DOHH2 (cell line): Measurements from ENCODE around the gene KRTAP24-1.

ENCODE experiments used
- EZH2phosphoT487 ChIP-seq: fragments of 200-600 bp; sonication (generic); IDR thresholded peaks from 2 replicates; pipeline ENCODE4 v1.6.1; 2017; ENCODE audit warnings: borderline replicate concordance, mild to moderate bottlenecking, antibody characterized with exemption, low read length, moderate library complexity, mixed read lengths
- TF ChIP-seq, protein P1 (sequence below): fragments of 200-600 bp; sonication (generic); IDR thresholded peaks from one replicate; pipeline ENCODE4 v1.5.1; 2014; ENCODE audit warnings: antibody characterized with exemption, mild to moderate bottlenecking, low read depth, low read length; ENCODE audit not compliant: poor library complexity, severe bottlenecking

GRCh38 chr21:30248844-30249243 is 33.9 kb downstream of the KRTAP24-1 start:
- TF ChIP-seq, protein P1, sequence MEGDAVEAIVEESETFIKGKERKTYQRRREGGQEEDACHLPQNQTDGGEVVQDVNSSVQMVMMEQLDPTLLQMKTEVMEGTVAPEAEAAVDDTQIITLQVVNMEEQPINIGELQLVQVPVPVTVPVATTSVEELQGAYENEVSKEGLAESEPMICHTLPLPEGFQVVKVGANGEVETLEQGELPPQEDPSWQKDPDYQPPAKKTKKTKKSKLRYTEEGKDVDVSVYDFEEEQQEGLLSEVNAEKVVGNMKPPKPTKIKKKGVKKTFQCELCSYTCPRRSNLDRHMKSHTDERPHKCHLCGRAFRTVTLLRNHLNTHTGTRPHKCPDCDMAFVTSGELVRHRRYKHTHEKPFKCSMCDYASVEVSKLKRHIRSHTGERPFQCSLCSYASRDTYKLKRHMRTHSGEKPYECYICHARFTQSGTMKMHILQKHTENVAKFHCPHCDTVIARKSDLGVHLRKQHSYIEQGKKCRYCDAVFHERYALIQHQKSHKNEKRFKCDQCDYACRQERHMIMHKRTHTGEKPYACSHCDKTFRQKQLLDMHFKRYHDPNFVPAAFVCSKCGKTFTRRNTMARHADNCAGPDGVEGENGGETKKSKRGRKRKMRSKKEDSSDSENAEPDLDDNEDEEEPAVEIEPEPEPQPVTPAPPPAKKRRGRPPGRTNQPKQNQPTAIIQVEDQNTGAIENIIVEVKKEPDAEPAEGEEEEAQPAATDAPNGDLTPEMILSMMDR, result no peak
- TF ChIP-seq EZH2phosphoT487, result no peak
